ENCODE measurements around the gene NCK2. TPM values are rescaled to one million over a fixed set of nuclear protein-coding genes. Genes with fewer than 3 reads are reported as not detected.

NCK2 gene
- polyA plus RNA-seq, 1 of the 3 experiments (the other 2 are of a cell fraction), result 42.8 TPM

DNA sequence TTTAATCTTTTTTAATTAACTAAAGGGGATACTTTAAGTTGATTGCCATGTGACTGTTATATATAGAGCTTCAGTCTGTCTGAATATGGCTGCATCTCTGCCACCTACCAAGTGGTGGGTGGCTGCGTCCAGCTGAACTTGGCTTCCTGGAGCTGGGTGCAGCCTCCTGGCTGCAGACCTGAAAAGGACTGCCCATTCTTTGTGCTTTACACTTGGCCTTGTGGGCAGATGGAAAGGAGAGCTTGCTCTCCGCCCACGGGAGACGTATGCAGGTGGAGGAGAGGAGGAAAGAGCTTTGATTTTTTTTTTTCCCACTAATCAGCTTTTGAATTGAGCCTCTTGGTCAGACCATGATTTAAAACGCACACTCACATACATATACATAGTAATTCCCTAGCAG, 34.7 kb downstream of the NCK2 start:
- H3K27ac ChIP-seq (ENCODE audit: low read depth in 2 of 2, low read length in 1 of 2), result no peak overlapping the region
- WGBS (ENCODE audit: low lambda C conversion rate), result 84% methylated on average over 5 of the region's 5 CpGs
- H2AFZ ChIP-seq (ENCODE audit: low read depth), result no peak overlapping the region
- no peaks in the 10 kb centered on the region for H3K27me3 ChIP-seq (ENCODE audit: insufficient read depth)
- no peak overlapping the region for H3K9ac ChIP-seq
- ChIA-PET CTCF (interaction anchor here (0.9 to 1.2 kb wide), 2 partner anchors 10 kb away, joined by 4 read pairs; no protein-coding TSS in a partner anchor), POLR2A (no interaction called here)
- peaks cover 79% of the 10 kb centered on the region for H4K20me1 ChIP-seq (ENCODE audit: insufficient read depth)
- H3K4me1 ChIP-seq (ENCODE audit: control insufficient read depth in 1 of 2, insufficient read depth in 2 of 2, low read depth in 1 of 2, low read length in 1 of 2), result peaks cover 0 to 27% of the 10 kb centered on the region in 2 experiments; a peak in 1 of 4 replicates
- H3K9me2 ChIP-seq, result no peaks in the 10 kb centered on the region
- DNase-seq, result no peak
- peaks cover 0 to 3% of the 10 kb centered on the region in 2 experiments for H3K36me3 ChIP-seq (replicated peaks in 1 of 2; ENCODE audit: control insufficient read depth in 1 of 2, insufficient read depth in 2 of 2, low read length in 1 of 2)
- no peak overlapping the region for H3K4me3 ChIP-seq (ENCODE audit: low read depth in 2 of 2, low read length in 1 of 2)
- no peak overlapping the region for H3K4me2 ChIP-seq
- no peaks in the 10 kb centered on the region for H3K9me3 ChIP-seq
- peaks cover 73% of the 10 kb centered on the region; the same call in 1 of the 2 replicates for H3K79me2 ChIP-seq (ENCODE audit: insufficient read depth)
- H3F3A ChIP-seq (replicated peaks; ENCODE audit: insufficient read depth), result no peaks in the 10 kb centered on the region
- no peak for TF ChIP-seq NRF1 (IDR thresholded peaks at IDR 0.05; ENCODE audit: low read depth, low read length)
- no peak for TF ChIP-seq GABPA (IDR thresholded peaks at IDR 0.05; ENCODE audit: low read depth)
- no peak for TF ChIP-seq POLR2AphosphoS5 (IDR thresholded peaks at IDR 0.05; ENCODE audit: low read depth, low read length)
- TF ChIP-seq JUND (IDR thresholded peaks at IDR 0.05), result no peak
- TF ChIP-seq SMC3 (IDR thresholded peaks at IDR 0.05; ENCODE audit: low read depth, low read length), result no peak
- TF ChIP-seq, protein P1, sequence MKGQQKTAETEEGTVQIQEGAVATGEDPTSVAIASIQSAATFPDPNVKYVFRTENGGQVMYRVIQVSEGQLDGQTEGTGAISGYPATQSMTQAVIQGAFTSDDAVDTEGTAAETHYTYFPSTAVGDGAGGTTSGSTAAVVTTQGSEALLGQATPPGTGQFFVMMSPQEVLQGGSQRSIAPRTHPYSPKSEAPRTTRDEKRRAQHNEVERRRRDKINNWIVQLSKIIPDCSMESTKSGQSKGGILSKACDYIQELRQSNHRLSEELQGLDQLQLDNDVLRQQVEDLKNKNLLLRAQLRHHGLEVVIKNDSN (IDR thresholded peaks at IDR 0.05; ENCODE audit: borderline replicate concordance, low read depth), result no peak
- TF ChIP-seq, protein P2, sequence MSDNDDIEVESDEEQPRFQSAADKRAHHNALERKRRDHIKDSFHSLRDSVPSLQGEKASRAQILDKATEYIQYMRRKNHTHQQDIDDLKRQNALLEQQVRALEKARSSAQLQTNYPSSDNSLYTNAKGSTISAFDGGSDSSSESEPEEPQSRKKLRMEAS (IDR thresholded peaks at IDR 0.05; ENCODE audit: low read depth), result no peak
- no peak for TF ChIP-seq RAD21 (IDR thresholded peaks at IDR 0.05; ENCODE audit: low read length)
- no peak for TF ChIP-seq FOXJ3 (CRISPR knock-in tag; IDR thresholded peaks at IDR 0.05)
- no peak for TF ChIP-seq GATA2 (CRISPR knock-in tag; IDR thresholded peaks at IDR 0.05)
- TF ChIP-seq MEF2A (IDR thresholded peaks at IDR 0.05; ENCODE audit: borderline replicate concordance, low read depth), result no peak
- no peak for TF ChIP-seq RFX5 (IDR thresholded peaks at IDR 0.05; ENCODE audit: low read length)
- no peak for TF ChIP-seq TCF12 (IDR thresholded peaks at IDR 0.05)
- TF ChIP-seq, protein P3, sequence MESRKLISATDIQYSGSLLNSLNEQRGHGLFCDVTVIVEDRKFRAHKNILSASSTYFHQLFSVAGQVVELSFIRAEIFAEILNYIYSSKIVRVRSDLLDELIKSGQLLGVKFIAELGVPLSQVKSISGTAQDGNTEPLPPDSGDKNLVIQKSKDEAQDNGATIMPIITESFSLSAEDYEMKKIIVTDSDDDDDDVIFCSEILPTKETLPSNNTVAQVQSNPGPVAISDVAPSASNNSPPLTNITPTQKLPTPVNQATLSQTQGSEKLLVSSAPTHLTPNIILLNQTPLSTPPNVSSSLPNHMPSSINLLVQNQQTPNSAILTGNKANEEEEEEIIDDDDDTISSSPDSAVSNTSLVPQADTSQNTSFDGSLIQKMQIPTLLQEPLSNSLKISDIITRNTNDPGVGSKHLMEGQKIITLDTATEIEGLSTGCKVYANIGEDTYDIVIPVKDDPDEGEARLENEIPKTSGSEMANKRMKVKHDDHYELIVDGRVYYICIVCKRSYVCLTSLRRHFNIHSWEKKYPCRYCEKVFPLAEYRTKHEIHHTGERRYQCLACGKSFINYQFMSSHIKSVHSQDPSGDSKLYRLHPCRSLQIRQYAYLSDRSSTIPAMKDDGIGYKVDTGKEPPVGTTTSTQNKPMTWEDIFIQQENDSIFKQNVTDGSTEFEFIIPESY (IDR thresholded peaks at IDR 0.05; ENCODE audit: borderline replicate concordance, low read depth), result no peak
- no peak for TF ChIP-seq NFIC (IDR thresholded peaks at IDR 0.05; ENCODE audit: borderline replicate concordance)
- no peak for TF ChIP-seq ELF1 (IDR thresholded peaks at IDR 0.05)
- TF ChIP-seq USF2 (IDR thresholded peaks at IDR 0.05; ENCODE audit: borderline replicate concordance, low read depth, low read length), result no peak
- TF ChIP-seq RXRA (IDR thresholded peaks at IDR 0.05; ENCODE audit: borderline replicate concordance, low read depth), result no peak
- TF ChIP-seq REST (IDR thresholded peaks at IDR 0.05; ENCODE audit: low read depth, low read length), result no peak
- TF ChIP-seq, protein P4, sequence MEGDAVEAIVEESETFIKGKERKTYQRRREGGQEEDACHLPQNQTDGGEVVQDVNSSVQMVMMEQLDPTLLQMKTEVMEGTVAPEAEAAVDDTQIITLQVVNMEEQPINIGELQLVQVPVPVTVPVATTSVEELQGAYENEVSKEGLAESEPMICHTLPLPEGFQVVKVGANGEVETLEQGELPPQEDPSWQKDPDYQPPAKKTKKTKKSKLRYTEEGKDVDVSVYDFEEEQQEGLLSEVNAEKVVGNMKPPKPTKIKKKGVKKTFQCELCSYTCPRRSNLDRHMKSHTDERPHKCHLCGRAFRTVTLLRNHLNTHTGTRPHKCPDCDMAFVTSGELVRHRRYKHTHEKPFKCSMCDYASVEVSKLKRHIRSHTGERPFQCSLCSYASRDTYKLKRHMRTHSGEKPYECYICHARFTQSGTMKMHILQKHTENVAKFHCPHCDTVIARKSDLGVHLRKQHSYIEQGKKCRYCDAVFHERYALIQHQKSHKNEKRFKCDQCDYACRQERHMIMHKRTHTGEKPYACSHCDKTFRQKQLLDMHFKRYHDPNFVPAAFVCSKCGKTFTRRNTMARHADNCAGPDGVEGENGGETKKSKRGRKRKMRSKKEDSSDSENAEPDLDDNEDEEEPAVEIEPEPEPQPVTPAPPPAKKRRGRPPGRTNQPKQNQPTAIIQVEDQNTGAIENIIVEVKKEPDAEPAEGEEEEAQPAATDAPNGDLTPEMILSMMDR (IDR thresholded peaks at IDR 0.05), result no peak

Measured in SK-N-SH (cell line).